Measurements from ENCODE around the gene AKT1.

Gene AKT1

DNA sequence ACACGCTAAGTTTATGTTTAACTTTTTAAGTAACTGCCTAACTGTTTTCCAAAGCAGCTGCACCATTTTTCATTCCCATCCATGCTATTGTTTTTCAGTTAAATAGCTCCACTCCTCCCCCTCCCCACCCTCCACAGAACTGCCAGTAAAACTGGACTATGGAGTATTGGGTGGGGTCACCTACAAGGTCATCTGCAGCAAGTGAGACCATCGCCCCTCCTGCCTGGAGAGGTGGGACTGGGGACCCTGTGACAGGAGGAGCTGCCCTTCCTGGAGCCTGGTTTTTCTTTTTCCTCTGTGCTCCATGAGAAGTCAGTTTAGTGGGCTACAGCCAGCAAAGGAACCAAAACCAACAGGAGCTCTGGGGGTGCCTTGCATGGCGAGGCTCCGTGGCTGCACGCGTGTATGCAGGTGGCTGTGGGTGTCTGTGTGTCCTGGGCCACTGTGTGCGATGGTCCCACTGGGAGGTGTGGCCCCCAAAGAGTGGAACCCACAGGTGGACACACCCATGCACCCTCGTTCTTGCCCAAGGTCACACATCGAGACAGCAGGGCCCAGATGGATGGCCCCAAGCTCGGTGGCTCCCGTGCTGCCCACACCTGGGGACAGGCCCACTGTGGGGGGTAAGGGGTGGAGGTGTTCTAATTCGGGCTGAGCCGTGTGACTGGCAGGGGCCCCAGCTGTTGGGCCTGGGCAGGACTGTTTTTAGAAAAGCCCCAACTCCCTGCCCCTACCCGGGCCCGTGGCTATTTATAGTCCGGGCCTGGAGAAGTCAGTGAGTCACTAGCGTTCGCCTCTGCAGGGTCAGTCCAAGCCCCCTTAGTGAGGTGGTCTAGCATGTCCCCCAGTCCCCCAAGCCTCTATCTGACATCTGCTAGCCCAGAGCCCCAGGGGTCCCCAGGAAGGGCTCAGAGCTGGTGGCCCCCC lies 73.8 kb downstream of the AKT1 start:
- DNase-seq, result no peak
